Neural cell (in vitro differentiated cells): ENCODE results near the gene FXYD4. TPM values are rescaled to one million over a fixed set of nuclear protein-coding genes. Genes with fewer than 3 reads are reported as not detected.

Experiments
- H2AFZ ChIP-seq: fragments of 200-600, 300-800 bp; sonication (generic), shearing (Covaris generic); 2 replicates; pipeline ENCODE4 v1.6.0; 2014; ENCODE audit warnings: low read depth, mild to moderate bottlenecking, antibody characterized with exemption, low read length, moderate library complexity
- H3F3A ChIP-seq: fragments of 200-600 bp; shearing (Covaris generic); 2 replicates; pipeline ENCODE4 v1.6.1; 2016; ENCODE audit warnings: mild to moderate bottlenecking, moderate library complexity, mixed read lengths, antibody characterized with exemption, low read length; ENCODE audit not compliant: insufficient read depth, poor library complexity, severe bottlenecking
- H3K27ac ChIP-seq: fragments of 200-600, 300-800 bp; sonication (generic), shearing (Covaris generic); 2 replicates; pipeline ENCODE4 v1.5.1; 2014; ENCODE audit warnings: mild to moderate bottlenecking, low read length, moderate library complexity
- H3K27me3 ChIP-seq: fragments of 300-800, 200-600 bp; sonication (generic), shearing (Covaris generic); 2 replicates; pipeline ENCODE4 v1.6.0; 2014; ENCODE audit warnings: mild to moderate bottlenecking, low read depth, low read length, moderate library complexity; ENCODE audit not compliant: insufficient read depth
- H3K36me3 ChIP-seq: fragments of 300-800, 200-600 bp; sonication (generic), shearing (Covaris generic); 2 replicates; pipeline ENCODE4 v1.5.1; 2014; ENCODE audit warnings: mild to moderate bottlenecking, antibody characterized with exemption, low read length, moderate library complexity; ENCODE audit not compliant: insufficient read depth
- H3K4me2 ChIP-seq: fragments of 300-800, 200-600 bp; sonication (generic), shearing (Covaris generic); 2 replicates; pipeline ENCODE4 v1.6.0; 2014; ENCODE audit warnings: mild to moderate bottlenecking, low read length
- H3K4me3 ChIP-seq: fragments of 300-800, 200-600 bp; sonication (generic), shearing (Covaris generic); 2 replicates; pipeline ENCODE4 v1.5.1; 2014; ENCODE audit warnings: mild to moderate bottlenecking, low read length, moderate library complexity
- H3K79me2 ChIP-seq: fragments of 200-600 bp; shearing (Covaris generic); replicated peaks from 2 replicates; pipeline ENCODE4 v1.6.0; 2014; ENCODE audit warnings: mild to moderate bottlenecking, low read length, moderate library complexity; ENCODE audit not compliant: insufficient read depth
- H3K9ac ChIP-seq: fragments of 300-800, 200-600 bp; sonication (generic), shearing (Covaris generic); 2 replicates; pipeline ENCODE4 v1.6.1; 2016; ENCODE audit warnings: mild to moderate bottlenecking, low read length, mixed read lengths
- H3K9me2 ChIP-seq: fragments of 200-600 bp; shearing (Covaris generic); 2 replicates; pipeline ENCODE4 v1.6.1; 2016; ENCODE audit warnings: mild to moderate bottlenecking, low read length, mixed read lengths; ENCODE audit not compliant: insufficient read depth
- H3K9me3 ChIP-seq: fragments of 200-600, 300-800 bp; sonication (generic), shearing (Covaris generic); 2 replicates; pipeline ENCODE4 v1.6.1; 2016; ENCODE audit warnings: mild to moderate bottlenecking, mixed run types, low read length, moderate library complexity, mixed read lengths
- H4K20me1 ChIP-seq: fragments of 200-600 bp; shearing (Covaris generic); 2 replicates; pipeline ENCODE4 v1.6.1; 2016; ENCODE audit warnings: mild to moderate bottlenecking, mixed run types; ENCODE audit not compliant: insufficient read depth
- CTCF ChIP-seq: fragments of 450-650 bp; IDR thresholded peaks from 2 replicates; pipeline ENCODE4 v1.5.1; 2014; ENCODE audit warnings: antibody characterized with exemption, mild to moderate bottlenecking, moderate library complexity; ENCODE audit not compliant: poor library complexity, severe bottlenecking
- EP300 ChIP-seq: fragments of 450-650 bp; conservative IDR thresholded peaks from 2 replicates; pipeline ENCODE4 v1.6.1; 2014; ENCODE audit warnings: antibody characterized with exemption, mild to moderate bottlenecking, moderate library complexity; ENCODE audit not compliant: poor library complexity, severe bottlenecking
- EZH2 ChIP-seq: fragments of 200-600, 300-800 bp; shearing (Covaris generic), sonication (generic); IDR thresholded peaks from 2 replicates; pipeline ENCODE4 v1.6.1; 2014; ENCODE audit warnings: antibody characterized with exemption, low read length, borderline replicate concordance, mild to moderate bottlenecking; ENCODE audit not compliant: insufficient read depth, poor library complexity, severe bottlenecking
- MXI1 ChIP-seq: fragments of 450-650 bp; conservative IDR thresholded peaks from 2 replicates; pipeline ENCODE4 v1.6.1; 2014; ENCODE audit warnings: antibody characterized with exemption, mild to moderate bottlenecking; ENCODE audit not compliant: poor library complexity, severe bottlenecking
- POLR2AphosphoS5 ChIP-seq: IDR thresholded peaks from 2 replicates; pipeline ENCODE4 v1.6.1; 2012
- RAD21 ChIP-seq: fragments of 450-650 bp; conservative IDR thresholded peaks from 2 replicates; pipeline ENCODE4 v1.6.1; 2014; ENCODE audit warnings: antibody characterized with exemption, mild to moderate bottlenecking, moderate library complexity
- REST ChIP-seq: IDR thresholded peaks from 2 replicates; pipeline ENCODE4 v1.6.1; 2012; ENCODE audit warnings: borderline replicate concordance
- SMC3 ChIP-seq: fragments of 450-650 bp; conservative IDR thresholded peaks from 2 replicates; pipeline ENCODE4 v1.6.1; 2014; ENCODE audit warnings: antibody characterized with exemption, mild to moderate bottlenecking, moderate library complexity; ENCODE audit not compliant: poor library complexity
- TAF1 ChIP-seq: IDR thresholded peaks from 2 replicates; pipeline ENCODE4 v1.6.1; 2012; ENCODE audit warnings: low read depth
- polyA plus RNA-seq: library from polyadenylated mRNA; depleted of rRNA; stranded (reverse); fragments of >200 nt; gene quantifications from 2 replicates; pipeline ENCODE4 v1.2.3, GENCODE V29; 2014

The FXYD4 gene
- polyA plus RNA-seq, 1 donor from 2014 or later: not detected

GRCh38 chr10:43402880-43403452, 31.5 kb downstream of the FXYD4 start:
- Histone ChIP-seq H3K27ac (no peak overlapping the region), H3K9ac (no peak overlapping the region), H3K9me2 (no peaks in the 10 kb centered on the region), H3K4me3 (no peak overlapping the region), H3K4me2 (no peak overlapping the region), H3F3A (no peaks in the 10 kb centered on the region), H4K20me1 (no peaks in the 10 kb centered on the region), H3K27me3 (peaks cover 5% of the 10 kb centered on the region), H3K36me3 (no peaks in the 10 kb centered on the region), H3K9me3 (no peaks in the 10 kb centered on the region), H3K79me2 (peaks cover 75% of the 10 kb centered on the region), H2AFZ (no peak overlapping the region)
- TF ChIP-seq POLR2AphosphoS5 (no peak), SMC3 (no peak), EP300 (no peak), RAD21 (no peak), EZH2 (no peak), CTCF (no peak), TAF1 (no peak), REST (no peak), MXI1 (no peak)

GRCh38 chr10:43403911-43404703, 32.7 kb downstream of the FXYD4 start:
- Histone ChIP-seq H3K4me3 (no peak overlapping the region), H2AFZ (no peak overlapping the region), H3K27ac (no peak overlapping the region), H3K36me3 (no peaks in the 10 kb centered on the region), H3K79me2 (peaks cover 67% of the 10 kb centered on the region), H3K9me2 (no peaks in the 10 kb centered on the region), H3K9me3 (no peaks in the 10 kb centered on the region), H4K20me1 (no peaks in the 10 kb centered on the region), H3K9ac (no peak overlapping the region), H3K27me3 (peaks cover 5% of the 10 kb centered on the region), H3K4me2 (no peak overlapping the region), H3F3A (no peaks in the 10 kb centered on the region)
- TF ChIP-seq MXI1: no peak
- no peak for TF ChIP-seq POLR2AphosphoS5
- TF ChIP-seq REST: no peak
- TF ChIP-seq EZH2: no peak
- TF ChIP-seq EP300: no peak
- TF ChIP-seq RAD21: no peak
- no peak for TF ChIP-seq TAF1
- no peak for TF ChIP-seq SMC3
- TF ChIP-seq CTCF: no peak
